Breast epithelium (tissue), 3 donors: ENCODE results near the gene CALHM3.

Experiments used
- CTCF ChIP-seq, 3 donors: fragments of 450-650 bp; IDR thresholded peaks; one replicate each; pipeline ENCODE4 v1.5.1; 2016 to 2017; ENCODE audit warnings: antibody characterized with exemption in 3 of 3, mild to moderate bottlenecking in 3 of 3, moderate library complexity in 3 of 3
- POLR2A ChIP-seq: fragments of 450-650 bp; IDR thresholded peaks from one replicate; pipeline ENCODE4 v1.6.1; 2016; ENCODE audit warnings: antibody characterized with exemption, mild to moderate bottlenecking, moderate library complexity
- POLR2AphosphoS5 ChIP-seq, 3 donors: sonication (generic); formaldehyde crosslinking; IDR thresholded peaks; one replicate each; pipeline ENCODE4 v1.6.1; 2017; ENCODE audit warnings: antibody characterized with exemption in 3 of 3

- TF ChIP-seq CTCF (IDR thresholded peaks at IDR 0.05) = no peak
- TF ChIP-seq POLR2AphosphoS5 (IDR thresholded peaks at IDR 0.05) = no peak
- no peak for TF ChIP-seq POLR2A
Observed at GRCh38 chr10:103447187-103447586, 31.9 kb downstream of the CALHM3 start.
